Fibroblast of pulmonary artery (primary cell): Measurements from ENCODE around the gene SNORC.

Source experiments
- DNase-seq: peaks from one replicate; pipeline ENCODE4 v3.0.0-alpha.2; 2010; ENCODE audit warnings: low read depth
- H3K4me3 ChIP-seq: replicated peaks from 2 replicates; pipeline ENCODE4 v1.5.1; 2011; ENCODE audit warnings: low read depth, mild to moderate bottlenecking, control low read depth, low read length, moderate library complexity
- CTCF ChIP-seq: IDR thresholded peaks from 2 replicates; pipeline ENCODE4 v1.5.1; 2011; ENCODE audit warnings: mild to moderate bottlenecking, control low read depth, low read length, inconsistent platforms; ENCODE audit errors: missing control alignments

Gene SNORC

GRCh38 chr2:232872826-232873225 is 2.8 kb downstream of the SNORC start:
- H3K4me3 ChIP-seq: no peak overlapping the region
- DNase-seq: no peak
- TF ChIP-seq CTCF: no peak

- no peak overlapping the region for H3K4me3 ChIP-seq
- no peak for TF ChIP-seq CTCF
- no peak for DNase-seq
These were observed 3.3 kb downstream of the SNORC start for GRCh38 chr2:232873292-232873908.

- DNase-seq: no peak
- H3K4me3 ChIP-seq: no peak overlapping the region
- TF ChIP-seq CTCF: no peak
These were observed 4.0 kb downstream of the SNORC start for GRCh38 chr2:232873909-232874641.

GRCh38 chr2:232874677-232875223 is 4.7 kb downstream of the SNORC start:
- TF ChIP-seq CTCF: no peak
- no peak overlapping the region for H3K4me3 ChIP-seq
- no peak for DNase-seq

GRCh38 chr2:232875256-232876121 is 5.4 kb downstream of the SNORC start:
- no peak for TF ChIP-seq CTCF
- H3K4me3 ChIP-seq: no peak overlapping the region
- DNase-seq: no peak

GRCh38 chr2:232876161-232876977 is 6.3 kb downstream of the SNORC start:
- no peak for TF ChIP-seq CTCF
- no peak for DNase-seq
- no peak overlapping the region for H3K4me3 ChIP-seq
